Activated CD8-positive, alpha-beta T cell treated with anti-CD3 and anti-CD28 coated beads for 36 hours (primary cell): Measurements from ENCODE around the gene CAAP1. TPM values are rescaled to one million over a fixed set of nuclear protein-coding genes. Genes with fewer than 3 reads are reported as not detected.

Experiments used
- ATAC-seq: fragments of 200-7000 bp; cut with Tn5 transposase; one replicate; pipeline ENCODE4 v1.10.0; 2021; ENCODE audit warnings: mild to moderate bottlenecking, moderate library complexity
- CTCF ChIA-PET: fragments of 350-600 bp; sonication (Branson Sonifier 250); formaldehyde crosslinking; loops from one replicate; lab custom pipeline; 2021; ENCODE audit warnings: antibody characterized with exemption; lab: Charles Lee
- POLR2A ChIA-PET: fragments of 350-600 bp; sonication (Branson Sonifier 250); formaldehyde crosslinking; loops from one replicate; lab custom pipeline; 2021; ENCODE audit warnings: antibody characterized with exemption; lab: Charles Lee
- DNase-seq: peaks from one replicate; pipeline ENCODE4 v3.0.0-alpha.2; 2020
- H3K27ac Mint-ChIP-seq: one replicate; pipeline ENCODE4 v1.8.0; 2021; ENCODE audit warnings: mild to moderate bottlenecking, mixed read lengths
- H3K27me3 Mint-ChIP-seq: one replicate; pipeline ENCODE4 v1.8.0; 2021; ENCODE audit warnings: mixed read lengths
- H3K36me3 Mint-ChIP-seq: one replicate; pipeline ENCODE4 v1.8.0; 2021; ENCODE audit warnings: low read depth, mixed read lengths
- H3K4me1 Mint-ChIP-seq: one replicate; pipeline ENCODE4 v1.8.0; 2021; ENCODE audit warnings: low read depth, mixed read lengths
- H3K4me3 Mint-ChIP-seq: one replicate; pipeline ENCODE4 v1.8.0; 2021; ENCODE audit warnings: mild to moderate bottlenecking, moderate library complexity, mixed read lengths
- H3K9me3 Mint-ChIP-seq: one replicate; pipeline ENCODE4 v1.8.0; 2021; ENCODE audit warnings: mixed read lengths
- intact Hi-C: fragments of 100-400 bp; cut with micrococcal nuclease; formaldehyde crosslinking; loops from one replicate; pipeline ENCODE4 v1.10.0; 2022
- total RNA-seq, 2 experiments: library from RNA; stranded (reverse); gene quantifications; one replicate each; pipeline ENCODE4 v1.2.3, GENCODE V29; 2021
- TF ChIP-seq, protein P1 (sequence below): fragments of 200-600 bp; IDR thresholded peaks from one replicate; pipeline ENCODE4 v1.8.0; 2022; ENCODE audit warnings: antibody characterized with exemption, mild to moderate bottlenecking

The CAAP1 gene
- total RNA-seq, 2 experiments from 2014 or later, result 16.8 to 19.0 TPM

DNA sequence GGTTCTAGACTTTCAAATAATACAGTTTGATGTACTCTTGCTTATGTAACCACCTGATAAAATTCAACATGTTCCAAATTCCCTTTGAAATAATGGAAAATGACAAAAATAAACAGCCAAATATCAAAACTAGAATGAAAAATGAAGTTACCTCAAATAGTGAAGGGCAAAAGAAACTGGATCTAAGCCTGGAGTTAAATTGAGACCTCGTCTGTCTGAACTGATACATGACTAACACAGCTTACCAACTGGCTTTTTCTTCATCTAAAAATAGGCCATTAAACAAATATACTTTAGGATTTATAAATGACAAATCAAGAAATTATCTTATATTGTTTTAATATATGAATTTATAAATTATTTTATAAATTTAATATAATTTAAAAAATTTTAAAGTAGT, 12.1 kb upstream of the CAAP1 start:
- Mint-ChIP-seq H3K4me1 (no peaks in the 10 kb centered on the region), H3K27me3 (no peaks in the 10 kb centered on the region), H3K36me3 (peaks cover 29% of the 10 kb centered on the region), H3K27ac (no peak overlapping the region), H3K4me3 (no peak overlapping the region), H3K9me3 (no peaks in the 10 kb centered on the region)
- TF ChIP-seq, protein P1, sequence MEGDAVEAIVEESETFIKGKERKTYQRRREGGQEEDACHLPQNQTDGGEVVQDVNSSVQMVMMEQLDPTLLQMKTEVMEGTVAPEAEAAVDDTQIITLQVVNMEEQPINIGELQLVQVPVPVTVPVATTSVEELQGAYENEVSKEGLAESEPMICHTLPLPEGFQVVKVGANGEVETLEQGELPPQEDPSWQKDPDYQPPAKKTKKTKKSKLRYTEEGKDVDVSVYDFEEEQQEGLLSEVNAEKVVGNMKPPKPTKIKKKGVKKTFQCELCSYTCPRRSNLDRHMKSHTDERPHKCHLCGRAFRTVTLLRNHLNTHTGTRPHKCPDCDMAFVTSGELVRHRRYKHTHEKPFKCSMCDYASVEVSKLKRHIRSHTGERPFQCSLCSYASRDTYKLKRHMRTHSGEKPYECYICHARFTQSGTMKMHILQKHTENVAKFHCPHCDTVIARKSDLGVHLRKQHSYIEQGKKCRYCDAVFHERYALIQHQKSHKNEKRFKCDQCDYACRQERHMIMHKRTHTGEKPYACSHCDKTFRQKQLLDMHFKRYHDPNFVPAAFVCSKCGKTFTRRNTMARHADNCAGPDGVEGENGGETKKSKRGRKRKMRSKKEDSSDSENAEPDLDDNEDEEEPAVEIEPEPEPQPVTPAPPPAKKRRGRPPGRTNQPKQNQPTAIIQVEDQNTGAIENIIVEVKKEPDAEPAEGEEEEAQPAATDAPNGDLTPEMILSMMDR, result no peak
- ChIA-PET POLR2A (no interaction called here), CTCF (interaction anchor here (0.9 kb wide), 1 partner anchor 13 kb away, joined by 4 read pairs; no protein-coding TSS in a partner anchor)
- DNase-seq (no peak), ATAC-seq (no peak)
- intact Hi-C loops, result no loop called here

DNA sequence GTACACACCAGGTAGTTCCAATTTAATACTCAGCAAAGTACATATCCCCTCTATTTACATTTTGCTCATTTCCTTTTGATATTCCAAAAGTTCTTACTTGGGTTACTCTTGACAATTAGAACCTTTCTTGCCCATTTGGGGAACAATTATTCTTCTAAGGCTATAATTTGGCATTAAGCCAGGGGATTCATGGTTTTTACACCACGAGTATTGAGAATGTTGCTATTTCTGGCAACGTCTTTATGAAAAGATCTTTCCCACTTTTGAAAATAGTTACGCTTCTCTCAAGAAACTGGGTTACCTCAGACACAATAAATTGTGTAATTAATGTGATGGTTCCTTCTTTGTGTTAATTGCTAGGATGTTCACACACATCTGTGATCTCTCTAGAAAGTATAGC, 11.5 kb upstream of the CAAP1 start:
- no peaks in the 10 kb centered on the region for H3K27me3 Mint-ChIP-seq
- POLR2A ChIA-PET, result no interaction called here
- no peak overlapping the region for H3K27ac Mint-ChIP-seq
- H3K36me3 Mint-ChIP-seq, result peaks cover 25% of the 10 kb centered on the region
- CTCF ChIA-PET, result no interaction called here
- H3K9me3 Mint-ChIP-seq, result no peaks in the 10 kb centered on the region
- ATAC-seq (no peak), DNase-seq (no peak)
- intact Hi-C loops, result no loop called here
- H3K4me1 Mint-ChIP-seq, result no peaks in the 10 kb centered on the region
- H3K4me3 Mint-ChIP-seq, result no peak overlapping the region
- TF ChIP-seq, protein P1, result no peak

DNA sequence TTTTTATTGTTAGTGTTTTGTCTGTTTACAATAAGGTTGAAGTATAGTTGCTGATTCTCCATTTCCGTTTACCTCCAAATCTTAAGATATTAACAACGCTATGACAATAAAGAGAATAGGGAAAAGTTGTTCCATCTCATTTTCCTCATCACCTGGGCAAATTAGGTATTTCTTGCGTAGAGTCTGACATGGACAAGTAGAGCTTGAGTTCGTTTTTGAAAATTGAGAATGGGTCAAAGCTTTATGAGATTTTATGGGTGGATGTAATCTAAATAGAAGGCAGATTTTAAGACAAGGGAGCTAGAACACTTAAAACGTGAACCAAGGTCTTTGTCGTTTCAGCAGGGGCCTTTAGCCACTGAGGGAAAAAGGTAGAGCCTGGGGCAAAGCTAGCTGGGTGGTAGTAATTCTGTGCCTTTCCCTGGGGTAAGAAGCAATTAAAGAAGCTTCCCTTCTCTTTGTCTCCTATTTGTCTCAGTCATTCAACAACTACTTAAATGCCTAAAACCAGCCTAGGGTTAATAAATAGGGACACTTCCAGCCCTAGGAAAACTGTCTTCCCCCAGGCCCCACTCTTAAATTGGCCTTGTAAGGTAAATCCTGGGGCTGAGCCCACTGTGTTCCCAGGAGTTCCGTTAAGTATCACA, 551 bp upstream of the CAAP1 start:
- Mint-ChIP-seq H3K4me1 (peaks cover 23% of the 10 kb centered on the region), H3K4me3 (peak overlapping the region; percentile 90), H3K36me3 (peaks cover 9% of the 10 kb centered on the region), H3K9me3 (peaks cover 5% of the 10 kb centered on the region), H3K27ac (peak overlapping the region; percentile 99), H3K27me3 (no peaks in the 10 kb centered on the region)
- TF ChIP-seq, protein P1, result no peak
- intact Hi-C loops, result loop anchor here (5.0 kb wide), 1 partner anchor 64 kb away; the partner anchor contains the start of gene IFT74
- ATAC-seq (no peak), DNase-seq (no peak)
- POLR2A ChIA-PET, result interaction anchor here (1.5 to 2.3 kb wide), 3 partner anchors 50 to 54 kb away, joined by 3 to 15 read pairs (median 9); partner anchors contain the start of gene PLAA
- CTCF ChIA-PET, result interaction anchor here (1.7 to 1.8 kb wide), 2 partner anchors 16 to 62 kb away, joined by 4 to 6 read pairs; no protein-coding TSS in a partner anchor

DNA sequence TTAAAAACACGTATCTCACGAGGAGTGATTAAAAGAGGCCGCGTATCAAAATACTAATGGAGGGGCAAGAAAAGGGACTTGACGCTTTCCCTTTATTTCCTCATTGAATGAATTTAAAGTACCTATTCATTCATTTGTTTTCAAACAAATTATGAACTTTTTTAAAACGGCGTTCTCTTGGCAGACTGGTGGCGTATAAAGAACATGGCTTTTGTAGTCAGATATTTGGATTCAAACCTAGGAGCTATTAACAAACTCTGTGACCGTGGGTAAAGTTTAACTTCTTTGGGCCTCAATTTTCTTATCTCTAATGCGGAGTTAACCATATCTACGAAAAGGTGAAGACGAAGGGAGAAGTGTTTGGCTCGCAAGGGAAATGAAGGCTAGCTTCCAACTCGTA, 876 bp downstream of the CAAP1 start:
- intact Hi-C loops, result loop anchor here (5.0 kb wide), 1 partner anchor 66 kb away; the partner anchor contains the start of gene IFT74
- peaks cover 5% of the 10 kb centered on the region for H3K9me3 Mint-ChIP-seq
- CTCF ChIA-PET, result interaction anchor here (1.0 to 1.8 kb wide), 4 partner anchors 13 to 56 kb away, joined by 3 to 6 read pairs (median 4); partner anchors contain the start of gene PLAA
- no peaks in the 10 kb centered on the region for H3K27me3 Mint-ChIP-seq
- DNase-seq (no peak), ATAC-seq (no peak)
- POLR2A ChIA-PET, result interaction anchor here (1.3 to 2.3 kb wide), 4 partner anchors 9 to 64 kb away, joined by 3 to 15 read pairs (median 7); partner anchors contain the start of genes IFT74 and PLAA
- peaks cover 12% of the 10 kb centered on the region for H3K36me3 Mint-ChIP-seq
- TF ChIP-seq, protein P1, result no peak
- H3K4me1 Mint-ChIP-seq, result peaks cover 27% of the 10 kb centered on the region
- peak overlapping the region; percentile 99 for H3K27ac Mint-ChIP-seq
- peak overlapping the region; percentile 90 for H3K4me3 Mint-ChIP-seq

DNA sequence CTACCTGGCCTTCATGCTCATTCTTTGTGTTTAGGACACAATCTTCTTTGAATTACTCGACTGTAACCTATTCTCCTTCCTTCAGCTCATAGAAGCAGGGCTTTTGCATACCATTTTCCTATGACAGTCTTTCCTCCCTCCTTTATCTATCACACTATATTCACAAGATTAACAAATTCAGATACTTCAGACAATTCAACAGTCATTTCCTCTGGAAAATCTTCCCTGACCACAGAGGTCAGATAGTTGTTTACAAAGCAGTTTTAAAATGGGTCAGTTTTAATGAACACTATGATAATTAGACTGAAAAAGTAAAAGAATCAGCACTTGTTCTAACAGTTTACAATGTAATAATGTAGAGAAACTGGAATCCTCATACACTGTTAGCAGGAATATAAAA, 4.3 kb downstream of the CAAP1 start:
- Mint-ChIP-seq H3K4me3 (no peak overlapping the region), H3K36me3 (peaks cover 26% of the 10 kb centered on the region), H3K9me3 (no peaks in the 10 kb centered on the region), H3K4me1 (peaks cover 27% of the 10 kb centered on the region), H3K27me3 (no peaks in the 10 kb centered on the region), H3K27ac (peak overlapping the region; percentile 31)
- ChIA-PET POLR2A (no interaction called here), CTCF (interaction anchor here (1.4 kb wide), 1 partner anchor 13 kb away, joined by 3 read pairs; no protein-coding TSS in a partner anchor)
- intact Hi-C loops, result no loop called here
- TF ChIP-seq, protein P1, result no peak
- ATAC-seq (no peak), DNase-seq (no peak)
